ENCODE measurements around the gene PCCA.
A peak's percentile ranks its signal among the peaks of the same experiment; 100 is the strongest.

Gene PCCA

GRCh38 chr13:100344544-100344943 lies 255.7 kb downstream of the PCCA start:
- DNase-seq (ENCODE audit: low read depth): no peak
- H3K4me3 ChIP-seq (ENCODE audit: low read depth, low read length): no peak overlapping the region
- no peak for TF ChIP-seq CTCF (conservative IDR thresholded peaks at IDR 0.05; ENCODE audit: low read depth, low read length)

- no peak overlapping the region for H3K4me3 ChIP-seq (ENCODE audit: low read depth, low read length)
- peak; percentile 35 for DNase-seq (ENCODE audit: low read depth)
- TF ChIP-seq CTCF (conservative IDR thresholded peaks at IDR 0.05; ENCODE audit: low read depth, low read length): no peak
These were observed 259.1 kb downstream of the PCCA start for GRCh38 chr13:100347968-100348367.

- TF ChIP-seq CTCF (conservative IDR thresholded peaks at IDR 0.05; ENCODE audit: low read depth, low read length): no peak
- no peak overlapping the region for H3K4me3 ChIP-seq (ENCODE audit: low read depth, low read length)
- no peak for DNase-seq (ENCODE audit: low read depth)
These were observed 260.7 kb downstream of the PCCA start for GRCh38 chr13:100349594-100349993.

GRCh38 chr13:100350601-100351000 lies 261.7 kb downstream of the PCCA start:
- DNase-seq (ENCODE audit: low read depth): no peak
- no peak overlapping the region for H3K4me3 ChIP-seq (ENCODE audit: low read depth, low read length)
- TF ChIP-seq CTCF (conservative IDR thresholded peaks at IDR 0.05; ENCODE audit: low read depth, low read length): no peak

- H3K4me3 ChIP-seq (ENCODE audit: low read depth, low read length): no peak overlapping the region
- DNase-seq (ENCODE audit: low read depth): no peak
- TF ChIP-seq CTCF (conservative IDR thresholded peaks at IDR 0.05; ENCODE audit: low read depth, low read length): no peak
These were observed 267.5 kb downstream of the PCCA start for GRCh38 chr13:100356426-100356825.

- peak; percentile 52 for DNase-seq (ENCODE audit: low read depth)
- H3K4me3 ChIP-seq (ENCODE audit: low read depth, low read length): no peak overlapping the region
- TF ChIP-seq CTCF (conservative IDR thresholded peaks at IDR 0.05; ENCODE audit: low read depth, low read length): no peak
These were observed 268.0 kb downstream of the PCCA start for GRCh38 chr13:100356889-100357288.

- H3K4me3 ChIP-seq (ENCODE audit: low read depth, low read length): no peak overlapping the region
- no peak for DNase-seq (ENCODE audit: low read depth)
- no peak for TF ChIP-seq CTCF (conservative IDR thresholded peaks at IDR 0.05; ENCODE audit: low read depth, low read length)
These were observed 268.9 kb downstream of the PCCA start for GRCh38 chr13:100357764-100358163.
